Peyer's patch (tissue), 4 donors: ENCODE results near the gene APRT. TPM values are rescaled to one million over a fixed set of nuclear protein-coding genes. Genes with fewer than 3 reads are reported as not detected.

ENCODE experiments used
- DNase-seq, 3 donors: peaks; one replicate each; pipeline ENCODE4 v3.0.0-alpha.2; 2017 to 2019
- H3K27ac ChIP-seq, 4 donors: fragments of 200-600 bp; sonication (generic); one replicate each; pipeline ENCODE4 v1.5.1; 2016 to 2019
- H3K27me3 ChIP-seq, 2 donors: fragments of 200-600 bp; sonication (generic); one replicate each; pipeline ENCODE4 v1.5.1; 2019
- H3K36me3 ChIP-seq, 3 donors: fragments of 200-600 bp; sonication (generic); one replicate each; pipeline ENCODE4 v1.5.1; 2016 to 2019
- H3K4me1 ChIP-seq, 4 donors: fragments of 200-600 bp; sonication (generic); one replicate each; pipeline ENCODE4 v1.5.1; 2016 to 2019
- H3K4me3 ChIP-seq, 4 donors: fragments of 200-600 bp; sonication (generic); 1 replicate in 3 of 4; 2 replicates in 1 of 4; pipeline ENCODE4 v1.5.1; 2016 to 2019; ENCODE audit warnings: mild to moderate bottlenecking in 1 of 4
- H3K9me3 ChIP-seq, 4 donors: fragments of 200-600 bp; sonication (generic); one replicate each; pipeline ENCODE4 v1.5.1; 2016 to 2019; ENCODE audit warnings: mild to moderate bottlenecking in 1 of 4
- CTCF ChIP-seq, 6 experiments: fragments of 450-650 bp in 4 of 6; fragments of 200-600 bp in 2 of 6; sonication (generic) in 1 of 6; IDR thresholded peaks; one replicate each; pipeline ENCODE4 v1.5.1; 2017 to 2019; ENCODE audit warnings: antibody characterized with exemption in 6 of 6, mild to moderate bottlenecking in 3 of 6, moderate library complexity in 1 of 6
- POLR2A ChIP-seq, 2 donors: fragments of 450-650 bp; IDR thresholded peaks; one replicate each; pipeline ENCODE4 v1.5.1; 2017; ENCODE audit warnings: antibody characterized with exemption in 2 of 2, mild to moderate bottlenecking in 2 of 2, moderate library complexity in 2 of 2
- total RNA-seq, 4 donors: library from RNA; depleted of rRNA; stranded (reverse); fragments of >200 nt; gene quantifications; one replicate each; pipeline ENCODE4 v1.1.0, GENCODE V29; 2016

Gene APRT
- total RNA-seq, 4 donors from 2014 or later: 109 to 190 (median 122) TPM

- no peak overlapping the region for H3K4me3 ChIP-seq
- H3K27ac ChIP-seq: no peak overlapping the region
- H3K9me3 ChIP-seq: no peaks in the 10 kb centered on the region
- DNase-seq: no peak
- peaks cover 0 to 6% (median 0%) of the 10 kb centered on the region in 3 donors for H3K36me3 ChIP-seq
- H3K4me1 ChIP-seq: no peaks in the 10 kb centered on the region
- TF ChIP-seq POLR2A (IDR thresholded peaks at IDR 0.05) (no peak), CTCF (IDR thresholded peaks at IDR 0.05) (no peak)
- H3K27me3 ChIP-seq: no peaks in the 10 kb centered on the region
Observed at GRCh38 chr16:88847654-88848053, 35.9 kb upstream of the APRT start.

DNA sequence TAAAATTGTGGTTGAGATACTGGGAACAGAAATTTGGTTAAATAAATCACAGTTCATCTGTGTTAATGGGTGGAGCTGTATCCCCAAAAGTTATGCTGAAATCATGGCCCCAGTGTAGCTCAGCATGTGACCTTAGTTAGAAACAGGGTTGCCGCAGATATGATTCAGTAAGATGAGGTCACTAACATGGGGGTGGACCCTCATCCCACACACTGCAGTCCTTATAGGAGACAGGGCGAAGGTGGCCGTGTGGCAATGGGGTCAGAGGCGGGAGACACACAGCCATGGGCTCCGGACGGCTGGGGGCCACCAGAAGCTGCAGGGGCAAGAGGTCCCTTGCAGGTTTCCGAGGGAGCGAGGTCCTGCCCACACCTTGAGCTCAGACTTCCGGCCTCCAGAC is 34.4 kb upstream of the APRT start:
- Histone ChIP-seq H3K36me3 (peaks cover 0 to 1% (median 0%) of the 10 kb centered on the region in 3 donors), H3K9me3 (no peaks in the 10 kb centered on the region), H3K27me3 (no peaks in the 10 kb centered on the region), H3K4me1 (no peaks in the 10 kb centered on the region), H3K27ac (no peak overlapping the region), H3K4me3 (no peak overlapping the region)
- DNase-seq: no peak
- TF ChIP-seq CTCF (IDR thresholded peaks at IDR 0.05) (no peak), POLR2A (IDR thresholded peaks at IDR 0.05) (no peak)

- TF ChIP-seq POLR2A (IDR thresholded peaks at IDR 0.05) (no peak), CTCF (IDR thresholded peaks at IDR 0.05) (no peak)
- Histone ChIP-seq H3K9me3 (no peaks in the 10 kb centered on the region), H3K4me3 (no peak overlapping the region), H3K27me3 (no peaks in the 10 kb centered on the region), H3K36me3 (peaks cover 0 to 17% (median 0%) of the 10 kb centered on the region in 3 donors), H3K4me1 (no peaks in the 10 kb centered on the region), H3K27ac (no peak overlapping the region)
- no peak for DNase-seq
Observed at GRCh38 chr16:88844419-88845036, 32.8 kb upstream of the APRT start.

GRCh38 chr16:88843256-88843655 is 31.5 kb upstream of the APRT start:
- H3K27me3 ChIP-seq: no peaks in the 10 kb centered on the region
- TF ChIP-seq CTCF (IDR thresholded peaks at IDR 0.05) (no peak), POLR2A (IDR thresholded peaks at IDR 0.05) (no peak)
- no peak overlapping the region for H3K4me3 ChIP-seq
- DNase-seq: no peak
- no peaks in the 10 kb centered on the region for H3K9me3 ChIP-seq
- no peaks in the 10 kb centered on the region for H3K4me1 ChIP-seq
- peaks cover 0 to 20% (median 0%) of the 10 kb centered on the region in 3 donors for H3K36me3 ChIP-seq
- no peak overlapping the region for H3K27ac ChIP-seq

DNA sequence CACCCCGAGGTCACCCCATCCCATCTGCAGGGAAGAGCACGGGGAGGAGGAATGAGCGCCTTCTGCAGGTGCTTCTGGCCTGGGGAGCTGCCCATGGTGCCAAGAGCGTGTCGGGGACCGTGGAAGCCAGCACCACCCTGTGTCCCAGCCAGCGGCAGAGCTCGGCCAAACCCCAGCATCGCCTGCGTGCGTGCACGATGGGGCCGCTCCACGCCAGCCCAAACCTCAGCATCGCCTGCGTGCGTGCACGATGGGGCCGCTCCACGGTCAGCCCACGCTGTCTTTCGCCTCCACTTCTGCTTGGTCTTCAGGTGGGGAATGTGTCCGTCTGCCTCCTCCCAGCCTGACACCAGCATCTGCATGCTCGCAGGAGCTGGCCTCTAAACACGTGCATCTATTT is 31.1 kb upstream of the APRT start:
- H3K4me3 ChIP-seq: no peak overlapping the region
- H3K27ac ChIP-seq: no peak overlapping the region
- H3K4me1 ChIP-seq: no peaks in the 10 kb centered on the region
- TF ChIP-seq CTCF (IDR thresholded peaks at IDR 0.05): no peak
- TF ChIP-seq POLR2A (IDR thresholded peaks at IDR 0.05): no peak
- no peak for DNase-seq
- H3K27me3 ChIP-seq: no peaks in the 10 kb centered on the region
- peaks cover 0 to 20% (median 0%) of the 10 kb centered on the region in 3 donors for H3K36me3 ChIP-seq
- H3K9me3 ChIP-seq: no peaks in the 10 kb centered on the region
